ENCODE results near the gene HTT.

The HTT gene

DNA sequence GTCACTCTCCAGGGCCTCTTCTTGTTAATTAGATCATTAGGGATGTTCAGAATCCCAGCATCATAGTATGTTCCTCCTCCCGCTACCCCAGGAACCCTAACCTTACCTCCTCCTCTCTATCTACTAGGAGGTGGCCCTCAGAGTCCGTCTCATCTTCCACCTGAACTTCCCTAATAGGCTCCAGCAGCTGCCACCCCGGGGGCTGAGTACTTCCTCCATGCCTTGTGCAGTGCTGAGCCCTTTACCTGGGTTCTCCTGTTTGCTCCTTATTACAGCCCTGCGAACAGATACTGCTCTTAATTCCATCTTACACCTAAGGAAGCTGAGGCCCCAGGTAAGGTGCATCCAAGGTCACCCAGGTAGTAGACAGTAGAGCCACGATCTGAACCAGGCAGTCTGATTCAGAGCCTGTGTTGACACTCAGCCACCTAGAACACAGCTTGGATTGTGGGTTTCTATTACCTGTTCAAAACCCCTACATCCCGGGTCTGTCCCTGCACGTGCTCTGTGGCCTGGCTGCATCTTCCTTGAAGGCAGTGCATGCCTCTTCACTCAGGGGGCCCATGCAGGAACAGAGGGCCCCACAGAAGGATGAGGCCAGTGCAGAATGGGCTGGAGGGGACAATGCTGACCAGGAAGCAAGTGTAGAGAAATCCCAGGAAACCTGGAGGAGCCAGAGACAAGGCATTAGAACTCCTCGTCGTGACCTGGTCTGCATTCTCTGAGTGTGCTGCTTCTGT is 123.1 kb downstream of the HTT start:
- Histone ChIP-seq H3K9me3 (ENCODE audit: low read depth, low read length) (no peaks in the 10 kb centered on the region), H3K36me3 (ENCODE audit: insufficient read depth, low read length) (peaks cover 12% of the 10 kb centered on the region), H3K4me3 (no peak overlapping the region), H3K9ac (ENCODE audit: insufficient read length) (no peak overlapping the region), H3K27ac (no peak overlapping the region)
- no peak for DNase-seq (ENCODE audit: low read depth, low spot score)
- TF ChIP-seq FOXP2 (optimal IDR thresholded peaks at IDR 0.05; ENCODE audit: control extremely low read depth, extremely low read length, insufficient read depth), result no peak
- no peak for TF ChIP-seq POLR2AphosphoS5 (IDR thresholded peaks at IDR 0.05; ENCODE audit: borderline replicate concordance, low read depth, low read length)

- TF ChIP-seq POLR2AphosphoS5 (IDR thresholded peaks at IDR 0.05; ENCODE audit: borderline replicate concordance, low read depth, low read length) (no peak), EZH2 (IDR thresholded peaks at IDR 0.05) (no peak), FOXP2 (optimal IDR thresholded peaks at IDR 0.05; ENCODE audit: control extremely low read depth, extremely low read length, insufficient read depth) (no peak)
- Histone ChIP-seq H3K9ac (ENCODE audit: insufficient read length) (no peak overlapping the region), H3K27ac (no peak overlapping the region), H3K9me3 (ENCODE audit: low read depth, low read length) (no peaks in the 10 kb centered on the region), H3K4me3 (no peak overlapping the region), H3K36me3 (ENCODE audit: insufficient read depth, low read length) (peaks cover 15% of the 10 kb centered on the region)
- no peak for DNase-seq (ENCODE audit: low read depth, low spot score)
These were observed 124.4 kb downstream of the HTT start for GRCh38 chr4:3198906-3199305.

GRCh38 chr4:3199653-3200422 is 125.4 kb downstream of the HTT start:
- Histone ChIP-seq H3K27ac (peak overlapping the region; percentile 77), H3K36me3 (ENCODE audit: insufficient read depth, low read length) (peaks cover 18% of the 10 kb centered on the region), H3K4me3 (0 out of 2 replicates have a peak overlapping the region, but pooled peaks have one; percentile 12), H3K9me3 (ENCODE audit: low read depth, low read length) (no peaks in the 10 kb centered on the region), H3K9ac (ENCODE audit: insufficient read length) (no peak overlapping the region)
- DNase-seq (ENCODE audit: low read depth, low spot score), result peak; percentile 52
- TF ChIP-seq POLR2AphosphoS5 (IDR thresholded peaks at IDR 0.05; ENCODE audit: borderline replicate concordance, low read depth, low read length), result peak; percentile 47; the same call in 1 of the 2 replicates
- TF ChIP-seq EZH2 (IDR thresholded peaks at IDR 0.05), result no peak

DNA sequence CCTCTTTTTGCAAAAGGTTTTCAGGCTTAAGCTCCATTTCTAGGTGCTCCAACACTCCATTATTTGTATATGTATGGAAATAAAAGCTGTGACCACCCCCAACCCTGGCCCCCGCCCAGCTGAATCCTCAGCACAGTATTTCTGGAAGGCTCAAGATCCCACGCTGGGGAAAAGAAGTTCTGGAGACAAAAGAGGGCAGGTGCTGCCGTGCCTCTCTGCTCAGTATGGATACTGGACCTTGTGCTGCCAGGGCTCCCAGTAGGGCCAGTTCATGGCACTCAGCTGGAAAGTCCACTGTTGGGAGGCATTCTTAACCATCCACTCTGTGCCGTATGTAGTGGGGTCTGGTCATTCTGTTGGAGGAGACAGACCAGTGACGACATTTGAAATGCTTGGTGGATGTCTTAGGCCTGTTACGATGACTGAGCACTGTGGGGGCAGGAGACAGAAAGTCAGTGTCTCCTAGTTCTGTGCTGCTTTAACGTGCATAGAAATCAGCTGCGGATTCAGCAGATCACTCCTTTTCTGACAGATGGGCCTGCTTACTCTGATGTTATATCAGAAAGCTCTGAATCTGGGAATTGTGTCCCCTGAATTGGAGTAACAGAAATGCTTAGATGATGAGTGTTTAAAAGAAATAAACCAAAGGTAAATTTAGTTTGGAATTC is 126.1 kb downstream of the HTT start:
- TF ChIP-seq FOXP2 (optimal IDR thresholded peaks at IDR 0.05; ENCODE audit: control extremely low read depth, extremely low read length, insufficient read depth), result no peak
- TF ChIP-seq EZH2 (IDR thresholded peaks at IDR 0.05), result no peak
- H3K4me3 ChIP-seq, result 0 out of 2 replicates have a peak overlapping the region, but pooled peaks have one; percentile 12
- no peak overlapping the region for H3K9ac ChIP-seq (ENCODE audit: insufficient read length)
- H3K9me3 ChIP-seq (ENCODE audit: low read depth, low read length), result no peaks in the 10 kb centered on the region
- DNase-seq (ENCODE audit: low read depth, low spot score), result no peak
- peaks cover 18% of the 10 kb centered on the region for H3K36me3 ChIP-seq (ENCODE audit: insufficient read depth, low read length)
- H3K27ac ChIP-seq, result peak overlapping the region; percentile 77

GRCh38 chr4:3201718-3202702 is 127.5 kb downstream of the HTT start:
- TF ChIP-seq POLR2AphosphoS5 (IDR thresholded peaks at IDR 0.05; ENCODE audit: borderline replicate concordance, low read depth, low read length), result no peak
- no peak for TF ChIP-seq EZH2 (IDR thresholded peaks at IDR 0.05)
- TF ChIP-seq FOXP2 (optimal IDR thresholded peaks at IDR 0.05; ENCODE audit: control extremely low read depth, extremely low read length, insufficient read depth), result no peak
- H3K27ac ChIP-seq, result no peak overlapping the region
- H3K4me3 ChIP-seq, result no peak overlapping the region
- H3K9me3 ChIP-seq (ENCODE audit: low read depth, low read length), result no peaks in the 10 kb centered on the region
- no peak overlapping the region for H3K9ac ChIP-seq (ENCODE audit: insufficient read length)
- peaks cover 25% of the 10 kb centered on the region for H3K36me3 ChIP-seq (ENCODE audit: insufficient read depth, low read length)
- DNase-seq (ENCODE audit: low read depth, low spot score), result no peak

DNA sequence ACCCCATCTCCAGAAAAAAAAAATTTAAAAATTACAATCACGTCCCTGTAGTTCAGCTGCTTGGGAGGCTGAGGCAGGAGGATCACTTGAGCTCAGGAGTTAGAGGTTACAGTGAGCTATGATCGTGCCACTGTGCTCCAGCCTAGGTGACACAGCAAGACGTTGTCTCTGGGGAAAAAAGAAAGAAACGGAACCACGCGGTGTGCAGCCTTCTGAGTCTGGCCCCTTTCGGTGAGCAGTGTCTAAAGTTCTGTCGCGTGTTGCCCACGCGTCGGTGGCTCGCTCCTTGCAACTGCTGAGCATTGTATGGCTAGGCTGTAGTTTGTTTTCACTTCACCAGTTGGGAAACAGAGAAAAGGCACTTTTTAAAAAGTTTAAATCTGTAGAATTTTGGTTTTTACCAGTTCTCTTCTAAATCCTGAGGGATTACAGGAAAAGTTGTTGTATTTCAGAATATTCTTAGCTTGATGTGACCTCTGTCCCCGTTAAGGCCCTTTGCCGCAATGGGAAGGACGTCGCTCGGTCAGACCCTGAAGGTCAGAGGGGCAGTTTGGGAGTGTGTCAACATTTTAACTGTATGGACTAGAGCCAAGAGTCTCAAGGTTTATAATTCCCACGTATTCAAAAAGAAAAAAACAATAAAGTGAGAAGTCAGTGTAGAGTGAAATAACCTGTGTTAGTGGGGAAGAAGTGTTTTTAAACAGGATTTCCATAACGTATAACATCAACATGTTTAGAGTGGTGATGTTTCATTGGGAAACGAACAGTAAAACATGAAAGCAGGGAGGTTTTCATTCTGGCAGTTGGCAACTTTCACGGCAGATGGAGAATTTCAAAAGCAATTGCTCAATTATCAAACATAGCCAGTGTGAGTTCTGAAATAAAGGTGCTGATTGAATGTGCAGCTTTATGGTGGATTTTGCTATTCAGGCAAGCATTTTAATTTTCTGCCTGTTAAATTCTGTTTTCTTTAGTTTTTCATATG is 128.6 kb downstream of the HTT start:
- DNase-seq (ENCODE audit: low read depth, low spot score), result no peak

DNA sequence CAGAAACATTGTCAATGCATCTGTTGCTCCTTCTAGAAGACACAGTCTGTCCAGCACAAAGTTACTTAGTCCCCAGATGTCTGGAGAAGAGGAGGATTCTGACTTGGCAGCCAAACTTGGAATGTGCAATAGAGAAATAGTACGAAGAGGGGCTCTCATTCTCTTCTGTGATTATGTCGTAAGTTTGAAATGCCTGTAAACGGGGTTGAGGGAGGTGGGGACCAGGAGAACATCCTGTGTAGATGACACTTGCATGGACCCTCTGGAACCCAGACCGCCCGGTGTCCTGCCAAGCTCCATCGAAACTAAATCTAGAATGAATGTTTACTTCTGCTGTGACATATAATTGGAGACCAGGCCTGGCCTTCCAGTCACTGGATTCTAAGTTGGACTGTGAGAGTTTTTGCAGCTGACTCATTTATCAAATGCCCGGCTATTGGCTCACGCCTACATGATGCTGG is 129.5 kb downstream of the HTT start:
- Histone ChIP-seq H3K36me3 (ENCODE audit: insufficient read depth, low read length) (peaks cover 42% of the 10 kb centered on the region), H3K9ac (ENCODE audit: insufficient read length) (no peak overlapping the region), H3K9me3 (ENCODE audit: low read depth, low read length) (no peaks in the 10 kb centered on the region), H3K27ac (no peak overlapping the region), H3K4me3 (no peak overlapping the region)
- no peak for DNase-seq (ENCODE audit: low read depth, low spot score)
- TF ChIP-seq POLR2AphosphoS5 (IDR thresholded peaks at IDR 0.05; ENCODE audit: borderline replicate concordance, low read depth, low read length) (no peak), EZH2 (IDR thresholded peaks at IDR 0.05) (no peak), FOXP2 (optimal IDR thresholded peaks at IDR 0.05; ENCODE audit: control extremely low read depth, extremely low read length, insufficient read depth) (no peak)

More for the DNA sequence above, 128.6 kb downstream of the HTT start:
- Histone ChIP-seq H3K4me3 (no peak overlapping the region), H3K9ac (ENCODE audit: insufficient read length) (no peak overlapping the region), H3K9me3 (ENCODE audit: low read depth, low read length) (no peaks in the 10 kb centered on the region), H3K36me3 (ENCODE audit: insufficient read depth, low read length) (peaks cover 36% of the 10 kb centered on the region), H3K27ac (no peak overlapping the region)
- TF ChIP-seq POLR2AphosphoS5 (IDR thresholded peaks at IDR 0.05; ENCODE audit: borderline replicate concordance, low read depth, low read length), result no peak
- no peak for TF ChIP-seq FOXP2 (optimal IDR thresholded peaks at IDR 0.05; ENCODE audit: control extremely low read depth, extremely low read length, insufficient read depth)
- TF ChIP-seq EZH2 (IDR thresholded peaks at IDR 0.05), result no peak
